ENCODE results near the gene RALGPS2. TPM values are rescaled to one million over a fixed set of nuclear protein-coding genes. Genes with fewer than 3 reads are reported as not detected.

Gene RALGPS2
- total and polyA plus RNA-seq, 2 of the 8 experiments (the other 6 are each of a cell fraction or from before 2014, with no cell fraction given), result 6.7 to 38.0 TPM

- H3K79me1 ChIP-seq (ENCODE audit: low read depth, low read length), result no peaks in the 10 kb centered on the region
- H3K4me1 ChIP-seq (replicated peaks in 1 of 4; ENCODE audit: control insufficient read depth in 3 of 4, insufficient read depth in 4 of 4, low read length in 3 of 4), result peaks cover 5 to 15% (median 11%) of the 10 kb centered on the region in 4 experiments; a peak in 5 of 7 replicates
- H3K56ac ChIP-seq (replicated peaks; ENCODE audit: insufficient read length, low read depth, low read length), result no peak overlapping the region
- H2BK5ac ChIP-seq (ENCODE audit: low read depth, low read length), result no peak overlapping the region
- no peaks in the 10 kb centered on the region for H3K36me3 ChIP-seq (ENCODE audit: control insufficient read depth in 2 of 4, insufficient read depth in 4 of 4, low read length in 3 of 4)
- no peak overlapping the region for H3K4me2 ChIP-seq (ENCODE audit: insufficient read depth in 1 of 2, low read depth in 2 of 2, low read length in 2 of 2)
- H2AFZ ChIP-seq (ENCODE audit: low read length), result no peak overlapping the region
- no peak overlapping the region for H3K27ac ChIP-seq (ENCODE audit: low read depth, low read length)
- WGBS, 2 experiments (ENCODE audit: extremely low coverage in 1 of 2, insufficient coverage in 1 of 2, insufficient read length in 1 of 2, insufficient replicate concordance in 2 of 2, low coverage in 1 of 2, low lambda C conversion rate in 2 of 2, missing lambda C conversion rate in 1 of 2), result 88% methylated on average over 4 of the region's 4 CpGs; no CpG with 5 or more reads in 1 of the 2 experiments
- H3K14ac ChIP-seq (ENCODE audit: insufficient read length), result no peak overlapping the region
- H3K9me3 ChIP-seq (ENCODE audit: insufficient read depth in 2 of 2, low read depth in 1 of 2, low read length in 1 of 2), result no peaks in the 10 kb centered on the region
- no peak overlapping the region for H3K4me3 ChIP-seq (ENCODE audit: extremely low read depth in 1 of 4, insufficient read depth in 2 of 4, low read depth in 3 of 4, low read length in 4 of 4)
- TF ChIP-seq SRF (IDR thresholded peaks at IDR 0.05; ENCODE audit: low read depth, low read length) (no peak), TBP (IDR thresholded peaks at IDR 0.05; ENCODE audit: low read depth, low read length) (no peak), TAF1 (IDR thresholded peaks at IDR 0.05; ENCODE audit: low read depth, low read length) (no peak), BACH1 (IDR thresholded peaks at IDR 0.05; ENCODE audit: low read length) (no peak), SIRT6 (IDR thresholded peaks at IDR 0.05; ENCODE audit: low read length) (no peak), JUN (IDR thresholded peaks at IDR 0.05; ENCODE audit: low read depth, low read length) (no peak), MAFK (IDR thresholded peaks at IDR 0.05; ENCODE audit: low read depth, low read length) (no peak), SP2 (IDR thresholded peaks at IDR 0.05; ENCODE audit: low read length) (no peak), GABPA (IDR thresholded peaks at IDR 0.05; ENCODE audit: borderline replicate concordance, insufficient read depth, low read length) (no peak), POU5F1 (IDR thresholded peaks at IDR 0.05; ENCODE audit: low read depth, low read length) (no peak), CREB1 (IDR thresholded peaks at IDR 0.05) (no peak), CHD2 (IDR thresholded peaks at IDR 0.05; ENCODE audit: low read length) (no peak), HDAC6 (IDR thresholded peaks at IDR 0.05; ENCODE audit: low read depth, low read length) (no peak), KDM1A (IDR thresholded peaks at IDR 0.05; ENCODE audit: borderline replicate concordance, low read length) (no peak), TEAD4 (IDR thresholded peaks at IDR 0.05; ENCODE audit: low read depth, low read length) (no peak), SAP30 (IDR thresholded peaks at IDR 0.05; ENCODE audit: insufficient read depth, insufficient replicate concordance, low read length) (no peak), NRF1 (IDR thresholded peaks at IDR 0.05; ENCODE audit: low read depth, low read length) (no peak)
- H3K23ac ChIP-seq (ENCODE audit: insufficient read length), result no peak overlapping the region
- no peak overlapping the region for H4K8ac ChIP-seq (ENCODE audit: extremely low read depth, insufficient read depth, low read length)
- no peak overlapping the region for H3K4ac ChIP-seq (replicated peaks; ENCODE audit: insufficient read length, low read depth, low read length)
- H3K23me2 ChIP-seq (ENCODE audit: low read depth, low read length), result no peaks in the 10 kb centered on the region
- H2AK5ac ChIP-seq (ENCODE audit: low read depth, low read length), result no peak overlapping the region
- no peak overlapping the region for H3K9ac ChIP-seq (replicated peaks in 1 of 4; ENCODE audit: extremely low read depth in 1 of 4, low read depth in 3 of 4, low read length in 3 of 4)
- no peaks in the 10 kb centered on the region for H3K27me3 ChIP-seq (replicated peaks in 1 of 4; ENCODE audit: control insufficient read depth in 3 of 4, extremely low read depth in 1 of 4, insufficient read depth in 3 of 4, low read length in 3 of 4)
- DNase-seq (ENCODE audit: low read depth in 1 of 2, low spot score in 2 of 2), result no peak
- no peaks in the 10 kb centered on the region for H3K79me2 ChIP-seq (ENCODE audit: control insufficient read depth in 1 of 2, insufficient read depth in 2 of 2, low read length in 2 of 2)
- H2BK20ac ChIP-seq (ENCODE audit: low read length), result no peak overlapping the region
- H2BK12ac ChIP-seq (ENCODE audit: low read depth, low read length), result no peak overlapping the region
- CTCF ChIA-PET (ENCODE audit: partially characterized antibody), result interaction anchor here (0.6 to 4.2 kb wide), 7 partner anchors 11 to 985 kb away, joined by 3 to 29 read pairs (median 3); no protein-coding TSS in a partner anchor
- no peak overlapping the region for H2BK15ac ChIP-seq (ENCODE audit: low read length)
- H4K5ac ChIP-seq (ENCODE audit: insufficient read length, low read depth, low read length), result no peak overlapping the region
- H3K18ac ChIP-seq (ENCODE audit: extremely low read depth, low read length), result no peak overlapping the region
- H4K20me1 ChIP-seq (replicated peaks in 1 of 2; ENCODE audit: control insufficient read depth in 1 of 2, insufficient read depth in 2 of 2, low read length in 2 of 2), result no peaks in the 10 kb centered on the region
- POLR2A ChIA-PET (ENCODE audit: partially characterized antibody), result interaction anchor here (0.6 kb wide), 1 partner anchor 949 kb away, joined by 4 read pairs; no protein-coding TSS in a partner anchor
- H4K91ac ChIP-seq (replicated peaks; ENCODE audit: insufficient read length, low read length), result no peak overlapping the region
- H2BK120ac ChIP-seq (replicated peaks; ENCODE audit: low read depth, low read length), result no peak overlapping the region
- no peak for FAIRE-seq
Observed at GRCh38 chr1:178932552-178932906, 207.5 kb downstream of the RALGPS2 start.
